ENCODE results near the gene SNAP29.
"Not testable (repeated sequence)": the region's sequence is repeated elsewhere in the genome, so short reads cannot be mapped to it uniquely, and the experiment has no call there.

The SNAP29 gene

DNA sequence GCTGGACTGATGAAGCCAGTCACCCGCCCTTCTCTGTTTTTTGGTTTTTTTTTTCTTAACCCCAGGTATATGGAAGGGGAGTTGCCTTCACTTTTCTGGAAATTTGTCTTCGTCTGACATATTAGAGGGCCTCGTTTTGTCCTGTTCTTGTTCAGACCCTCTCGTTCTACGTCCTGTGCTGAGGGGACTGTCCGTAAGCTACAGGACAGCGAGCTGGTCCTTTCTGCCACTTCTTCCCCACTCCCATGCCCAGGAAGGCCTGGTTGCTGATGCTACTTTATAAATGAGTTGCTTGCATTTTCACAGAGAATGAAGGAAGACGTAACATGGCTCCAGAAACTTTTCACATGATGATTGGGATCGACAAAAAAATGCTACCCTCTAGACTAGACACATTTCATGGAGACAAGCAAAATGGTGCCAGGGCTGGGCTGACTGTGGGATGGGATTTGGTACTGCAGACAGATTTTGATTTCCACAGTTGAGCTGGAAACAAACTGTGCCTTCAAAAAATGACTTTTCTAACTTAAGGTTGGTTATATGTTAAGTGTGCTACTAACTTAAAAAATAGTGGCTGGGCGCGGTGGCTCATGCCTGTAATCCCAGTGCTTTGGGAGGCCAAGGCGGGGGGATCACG is 31.2 kb downstream of the SNAP29 start:
- Histone ChIP-seq H3K4me3 (no peak overlapping the region), H3K27ac (no peak overlapping the region), H3K9me3 (ENCODE audit: low read depth, low read length) (no peaks in the 10 kb centered on the region), H3K36me3 (ENCODE audit: insufficient read depth, low read length) (peaks cover 4% of the 10 kb centered on the region; the same call in 1 of the 2 replicates), H3K9ac (ENCODE audit: insufficient read length) (no peak overlapping the region)
- TF ChIP-seq FOXP2 (optimal IDR thresholded peaks at IDR 0.05; ENCODE audit: control extremely low read depth, extremely low read length, insufficient read depth): no peak
- no peak for TF ChIP-seq EZH2 (IDR thresholded peaks at IDR 0.05)
- TF ChIP-seq POLR2AphosphoS5 (IDR thresholded peaks at IDR 0.05; ENCODE audit: borderline replicate concordance, low read depth, low read length): no peak
- DNase-seq (ENCODE audit: low read depth, low spot score): no peak

DNA sequence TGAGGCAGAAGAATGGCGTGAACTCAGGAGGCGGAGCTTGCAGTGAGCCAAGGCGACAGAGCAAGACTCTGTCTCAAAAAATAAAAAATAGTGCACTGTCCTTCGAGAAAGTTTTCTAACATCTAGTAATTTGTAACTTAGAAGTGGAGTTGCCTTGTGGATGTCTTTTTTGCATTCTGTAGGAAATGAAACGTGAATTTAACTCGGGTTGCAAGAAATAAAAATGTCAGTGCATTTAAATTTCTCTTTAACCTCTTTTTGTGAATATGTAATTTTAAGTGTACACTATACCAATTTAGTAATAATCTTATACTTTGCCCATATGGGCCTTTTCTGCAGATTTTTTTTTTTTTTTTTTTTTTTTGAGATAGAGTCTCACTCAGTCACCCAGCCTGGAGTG is 32.2 kb downstream of the SNAP29 start:
- Histone ChIP-seq H3K36me3 (ENCODE audit: insufficient read depth, low read length) (peaks cover 4% of the 10 kb centered on the region; the same call in 1 of the 2 replicates), H3K9ac (ENCODE audit: insufficient read length) (no peak overlapping the region), H3K27ac (no peak overlapping the region), H3K4me3 (no peak overlapping the region), H3K9me3 (ENCODE audit: low read depth, low read length) (no peaks in the 10 kb centered on the region)
- TF ChIP-seq POLR2AphosphoS5 (IDR thresholded peaks at IDR 0.05; ENCODE audit: borderline replicate concordance, low read depth, low read length) (no peak), FOXP2 (optimal IDR thresholded peaks at IDR 0.05; ENCODE audit: control extremely low read depth, extremely low read length, insufficient read depth) (no peak), EZH2 (IDR thresholded peaks at IDR 0.05) (no peak)
- DNase-seq (ENCODE audit: low read depth, low spot score): no peak

DNA sequence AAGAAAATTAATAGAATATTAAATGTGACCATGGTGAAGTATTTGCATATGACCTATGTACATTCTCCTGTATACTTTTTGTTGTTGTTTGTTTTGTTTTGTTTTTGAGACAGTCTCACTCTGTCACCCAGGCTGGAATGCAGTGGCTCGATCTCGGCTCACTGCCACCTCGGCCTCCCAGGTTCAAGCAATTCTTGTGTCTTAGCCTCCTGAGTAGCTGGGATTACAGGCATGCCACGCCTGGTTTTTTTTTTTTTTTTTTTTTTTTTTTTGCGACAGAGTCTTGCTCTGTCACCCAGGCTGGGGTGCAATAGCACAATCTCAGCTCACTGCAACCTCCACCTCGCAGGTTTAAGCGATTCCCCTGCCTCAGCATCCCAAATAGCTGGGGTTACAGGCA is 38.9 kb downstream of the SNAP29 start:
- H3K9ac ChIP-seq (ENCODE audit: insufficient read length); H3K36me3 ChIP-seq (ENCODE audit: insufficient read depth, low read length); H3K27ac ChIP-seq; H3K4me3 ChIP-seq; DNase-seq (ENCODE audit: low read depth, low spot score); H3K9me3 ChIP-seq (ENCODE audit: low read depth, low read length): not testable (repeated sequence)

DNA sequence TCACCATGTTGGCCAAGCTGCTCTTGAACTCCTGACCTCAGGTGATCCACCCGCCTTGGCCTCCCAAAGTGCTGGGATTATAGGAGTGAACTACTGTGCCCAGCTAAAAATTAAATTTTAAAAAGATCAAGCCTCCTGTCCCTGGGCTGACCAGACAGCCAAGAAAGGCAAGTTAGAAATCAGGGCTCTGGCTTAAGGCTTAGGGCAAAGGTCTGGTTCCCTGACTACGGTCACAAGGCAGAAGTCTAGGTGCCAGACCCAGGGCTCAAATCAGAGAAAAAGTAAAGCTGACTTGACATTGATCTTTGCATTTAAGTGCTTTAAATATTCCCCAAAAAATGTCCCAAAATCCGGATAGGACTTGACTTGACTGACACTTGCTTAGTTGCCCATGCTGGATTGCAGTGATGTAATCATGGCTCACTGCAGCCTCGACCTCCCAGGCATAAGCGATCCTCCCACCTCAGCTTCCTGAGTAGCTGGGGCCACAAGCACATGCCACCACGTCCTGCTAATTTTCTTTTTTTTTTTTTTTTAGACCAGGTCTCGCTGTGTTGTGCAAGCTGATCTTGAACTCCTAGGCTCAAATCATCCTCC is 41.1 kb downstream of the SNAP29 start:
- Histone ChIP-seq H3K9me3 (ENCODE audit: low read depth, low read length) (no peaks in the 10 kb centered on the region), H3K9ac (ENCODE audit: insufficient read length) (no peak overlapping the region), H3K36me3 (ENCODE audit: insufficient read depth, low read length) (no peaks in the 10 kb centered on the region), H3K27ac (no peak overlapping the region), H3K4me3 (no peak overlapping the region)
- TF ChIP-seq POLR2AphosphoS5 (IDR thresholded peaks at IDR 0.05; ENCODE audit: borderline replicate concordance, low read depth, low read length) (no peak), EZH2 (IDR thresholded peaks at IDR 0.05) (no peak), FOXP2 (optimal IDR thresholded peaks at IDR 0.05; ENCODE audit: control extremely low read depth, extremely low read length, insufficient read depth) (no peak)
- no peak for DNase-seq (ENCODE audit: low read depth, low spot score)

GRCh38 chr22:20901093-20902033 is 42.6 kb downstream of the SNAP29 start:
- not testable (repeated sequence) for H3K36me3 ChIP-seq (ENCODE audit: insufficient read depth, low read length); H3K4me3 ChIP-seq; H3K9me3 ChIP-seq (ENCODE audit: low read depth, low read length); DNase-seq (ENCODE audit: low read depth, low spot score); H3K27ac ChIP-seq; H3K9ac ChIP-seq (ENCODE audit: insufficient read length)

- no peak for DNase-seq (ENCODE audit: low read depth, low spot score)
- Histone ChIP-seq H3K9ac (ENCODE audit: insufficient read length) (no peak overlapping the region), H3K9me3 (ENCODE audit: low read depth, low read length) (no peaks in the 10 kb centered on the region), H3K36me3 (ENCODE audit: insufficient read depth, low read length) (no peaks in the 10 kb centered on the region), H3K4me3 (no peak overlapping the region), H3K27ac (no peak overlapping the region)
- TF ChIP-seq POLR2AphosphoS5 (IDR thresholded peaks at IDR 0.05; ENCODE audit: borderline replicate concordance, low read depth, low read length) (no peak), FOXP2 (optimal IDR thresholded peaks at IDR 0.05; ENCODE audit: control extremely low read depth, extremely low read length, insufficient read depth) (no peak)
Measured at GRCh38 chr22:20903093-20903492, 44.3 kb downstream of the SNAP29 start.

DNA sequence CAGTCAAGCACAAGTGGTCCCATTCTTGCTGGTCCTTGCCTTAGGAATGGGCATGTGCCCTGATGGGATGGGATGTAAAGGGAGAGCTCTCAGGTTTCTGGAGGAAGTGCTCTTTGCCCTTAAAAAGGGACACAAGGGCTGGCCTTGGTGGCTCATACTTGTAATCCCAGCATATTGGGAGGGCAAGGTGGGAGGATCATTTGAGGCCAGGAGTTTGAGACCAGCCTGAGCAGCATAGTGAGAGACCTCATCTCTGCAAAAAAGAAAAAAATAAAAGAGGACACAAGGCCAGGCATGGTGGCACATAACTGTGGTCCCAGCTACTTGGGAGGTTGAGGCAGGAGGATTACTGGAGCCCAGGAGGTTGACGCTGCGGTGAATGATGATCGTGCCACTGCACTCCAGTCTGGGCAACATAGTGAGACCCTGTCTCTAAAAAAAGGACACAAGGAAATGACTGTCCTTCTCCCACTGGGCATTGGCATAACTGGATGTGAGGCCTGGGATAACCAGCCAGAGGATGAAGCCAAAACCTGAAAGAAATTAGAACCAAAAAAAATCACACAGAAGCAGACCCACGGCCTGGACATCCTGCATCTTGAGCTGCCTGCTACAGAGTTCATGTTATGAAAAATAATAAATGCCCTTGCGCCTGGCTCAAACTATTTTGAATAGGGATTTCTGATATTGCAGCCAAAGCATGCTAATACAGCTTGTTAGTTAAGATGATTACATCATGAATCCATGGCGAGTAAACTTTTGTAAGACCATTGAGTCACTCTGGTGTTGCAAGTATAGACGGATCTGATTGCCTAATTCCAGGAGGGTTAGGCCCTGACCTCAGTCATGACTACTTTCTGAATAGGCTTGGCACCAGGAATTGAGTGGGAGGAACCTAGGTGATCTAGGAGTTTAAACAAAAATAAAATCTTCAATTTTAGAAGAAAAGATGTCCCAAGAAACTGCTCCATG is 45.5 kb downstream of the SNAP29 start:
- Histone ChIP-seq H3K27ac (no peak overlapping the region), H3K36me3 (ENCODE audit: insufficient read depth, low read length) (no peaks in the 10 kb centered on the region), H3K4me3 (no peak overlapping the region), H3K9me3 (ENCODE audit: low read depth, low read length) (no peaks in the 10 kb centered on the region), H3K9ac (ENCODE audit: insufficient read length) (no peak overlapping the region)
- no peak for DNase-seq (ENCODE audit: low read depth, low spot score)
- no peak for TF ChIP-seq FOXP2 (optimal IDR thresholded peaks at IDR 0.05; ENCODE audit: control extremely low read depth, extremely low read length, insufficient read depth)
- TF ChIP-seq POLR2AphosphoS5 (IDR thresholded peaks at IDR 0.05; ENCODE audit: borderline replicate concordance, low read depth, low read length): no peak
- TF ChIP-seq EZH2 (IDR thresholded peaks at IDR 0.05): no peak

DNA sequence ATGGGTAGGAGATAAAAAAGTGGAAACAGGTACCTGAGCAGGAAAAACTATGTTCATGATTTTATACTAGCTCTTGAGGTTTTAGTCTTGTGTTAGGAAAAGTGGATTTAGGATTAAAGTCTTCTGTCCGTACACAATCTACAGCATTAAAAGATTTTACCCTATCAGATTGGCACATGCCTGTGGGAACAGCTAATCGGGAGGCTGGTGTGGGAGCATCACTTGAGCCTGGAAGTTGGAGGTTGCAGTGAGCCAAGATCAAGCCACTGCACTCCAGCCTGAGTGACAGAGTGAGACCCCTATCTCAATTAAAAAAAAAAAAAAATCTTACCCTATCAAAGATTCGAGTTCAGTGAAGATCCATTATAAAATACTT is 46.2 kb downstream of the SNAP29 start:
- Histone ChIP-seq H3K9me3 (ENCODE audit: low read depth, low read length) (no peaks in the 10 kb centered on the region), H3K4me3 (no peak overlapping the region), H3K36me3 (ENCODE audit: insufficient read depth, low read length) (no peaks in the 10 kb centered on the region), H3K9ac (ENCODE audit: insufficient read length) (no peak overlapping the region), H3K27ac (no peak overlapping the region)
- TF ChIP-seq EZH2 (IDR thresholded peaks at IDR 0.05) (no peak), POLR2AphosphoS5 (IDR thresholded peaks at IDR 0.05; ENCODE audit: borderline replicate concordance, low read depth, low read length) (no peak), FOXP2 (optimal IDR thresholded peaks at IDR 0.05; ENCODE audit: control extremely low read depth, extremely low read length, insufficient read depth) (no peak)
- DNase-seq (ENCODE audit: low read depth, low spot score): no peak

Measured in SK-N-MC (cell line).